Measurements from ENCODE around the gene MYOZ2.

MYOZ2 gene

GRCh38 chr4:119205690-119206089 lies 70.1 kb downstream of the MYOZ2 start:
- no peak for DNase-seq

DNA sequence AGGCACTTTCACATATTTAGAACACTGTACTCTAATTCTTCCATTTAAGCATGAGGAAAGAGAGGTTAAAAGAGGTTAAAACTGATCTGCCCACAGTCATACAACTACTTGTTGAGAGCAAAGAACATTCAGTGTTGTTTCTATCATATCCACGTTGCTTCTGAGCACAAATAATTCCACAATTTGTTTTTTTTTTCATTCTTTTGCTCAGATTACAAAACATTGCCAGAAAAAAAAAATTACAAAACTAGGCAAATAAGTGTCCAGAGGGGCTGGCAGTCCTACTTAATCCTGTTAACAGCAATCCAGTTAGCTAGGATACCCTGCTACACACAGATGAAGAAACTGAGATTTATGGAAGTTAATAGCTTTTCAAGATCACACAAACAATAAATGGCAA lies 70.5 kb downstream of the MYOZ2 start:
- no peak for DNase-seq

GRCh38 chr4:119207051-119207450 lies 71.4 kb downstream of the MYOZ2 start:
- DNase-seq = no peak

GRCh38 chr4:119209077-119209476 lies 73.4 kb downstream of the MYOZ2 start:
- DNase-seq = no peak

DNA sequence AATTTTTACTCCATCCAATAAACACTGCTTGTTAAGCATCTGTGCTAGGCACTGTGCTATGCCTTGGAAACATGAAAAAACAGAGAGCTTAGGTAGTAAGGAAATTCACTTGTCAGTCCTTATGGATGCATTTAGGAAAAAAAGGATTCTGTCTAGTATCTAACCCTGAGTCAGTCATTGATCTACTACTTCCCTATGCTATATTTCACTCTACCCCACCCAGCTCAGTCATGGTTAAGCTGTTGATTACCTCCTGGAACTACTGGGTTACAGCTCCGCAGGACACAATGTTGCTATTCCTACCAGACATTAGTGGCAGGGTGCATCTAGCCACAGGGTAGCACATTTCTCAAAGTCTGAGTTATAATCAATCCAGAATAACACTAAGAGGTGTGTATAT lies 74.0 kb downstream of the MYOZ2 start:
- no peak for DNase-seq

GRCh38 chr4:119210775-119211174 lies 75.1 kb downstream of the MYOZ2 start:
- DNase-seq = no peak

DNA sequence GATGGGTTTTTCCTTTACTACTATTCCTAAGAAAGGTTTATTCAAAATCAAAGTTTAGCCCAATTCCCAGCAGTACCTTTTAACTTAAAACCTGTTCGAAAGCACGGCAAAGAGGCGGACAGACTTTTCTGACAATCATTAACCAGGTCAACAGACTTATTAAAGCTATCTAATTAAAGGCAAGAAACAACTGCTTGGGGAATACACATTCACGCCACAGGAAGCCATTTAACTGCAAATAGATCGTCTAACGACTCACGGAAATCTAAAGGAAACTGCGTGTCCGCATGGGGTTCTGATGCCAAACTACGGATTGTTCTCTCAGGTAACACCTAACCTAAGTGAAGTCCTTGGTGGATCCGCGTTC lies 76.2 kb downstream of the MYOZ2 start:
- DNase-seq = no peak

GRCh38 chr4:119212234-119212963 lies 76.8 kb downstream of the MYOZ2 start, which contains the start of gene USP53:
USP53 (plus strand) TSS chr4:119212713; CDS start chr4:119239760, 27,047 bp downstream.
- DNase-seq = peak; percentile 96

DNA sequence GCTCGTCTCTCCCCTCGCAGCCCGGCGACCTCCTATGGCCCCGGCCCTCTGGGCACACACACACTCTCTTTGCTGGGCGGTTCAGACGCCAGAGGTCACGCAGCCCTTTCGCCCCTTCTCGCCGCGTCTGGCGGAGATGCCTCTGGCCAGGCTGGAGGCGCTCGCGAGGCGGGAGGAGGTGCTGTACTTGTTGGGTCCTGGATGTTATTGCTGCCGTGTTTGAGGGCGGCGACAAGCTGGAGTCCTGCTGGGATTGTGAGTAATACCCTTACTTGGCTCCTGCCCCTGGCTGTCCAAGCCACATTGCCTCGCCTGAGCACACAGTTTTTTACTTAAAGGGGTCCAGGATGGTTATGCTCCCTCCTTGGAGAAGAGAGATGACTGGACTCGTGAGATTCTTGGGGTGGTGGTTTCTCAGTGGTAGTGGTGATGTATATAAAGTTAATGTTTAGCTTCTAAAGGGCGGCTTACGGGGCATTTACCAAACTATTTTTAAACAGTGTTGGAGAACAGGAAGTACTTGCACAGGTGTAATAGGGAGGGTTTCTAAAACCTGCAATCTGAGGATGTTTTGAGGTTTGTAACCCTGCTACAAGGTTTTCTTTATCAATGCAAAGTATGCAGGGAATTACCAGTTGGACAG lies 77.5 kb downstream of the MYOZ2 start:
- DNase-seq = peak; percentile 14

DNA sequence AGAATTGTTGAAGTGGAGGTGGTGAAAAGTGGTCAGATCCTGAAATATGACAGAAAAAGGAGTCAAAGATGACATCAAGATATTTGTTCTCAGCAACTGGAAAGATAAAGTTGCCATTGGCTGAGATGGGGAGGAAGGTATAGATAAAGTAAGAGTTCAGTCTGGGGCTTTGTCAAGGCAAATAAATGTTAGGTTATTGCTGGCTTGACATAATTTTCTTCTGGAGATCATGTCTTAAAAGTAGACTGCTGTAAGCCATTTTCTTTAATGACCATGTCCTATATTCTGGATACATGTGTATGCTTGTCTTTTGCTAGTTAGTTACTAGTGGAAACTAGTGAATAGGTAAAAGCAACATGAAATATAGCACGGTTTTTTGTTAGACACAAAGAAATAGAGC lies 82.5 kb downstream of the MYOZ2 start:
- DNase-seq = no peak

- DNase-seq = no peak
Measured at GRCh38 chr4:119221412-119221811, 85.8 kb downstream of the MYOZ2 start.

GRCh38 chr4:119227690-119228089 lies 92.1 kb downstream of the MYOZ2 start:
- no peak for DNase-seq

DNA sequence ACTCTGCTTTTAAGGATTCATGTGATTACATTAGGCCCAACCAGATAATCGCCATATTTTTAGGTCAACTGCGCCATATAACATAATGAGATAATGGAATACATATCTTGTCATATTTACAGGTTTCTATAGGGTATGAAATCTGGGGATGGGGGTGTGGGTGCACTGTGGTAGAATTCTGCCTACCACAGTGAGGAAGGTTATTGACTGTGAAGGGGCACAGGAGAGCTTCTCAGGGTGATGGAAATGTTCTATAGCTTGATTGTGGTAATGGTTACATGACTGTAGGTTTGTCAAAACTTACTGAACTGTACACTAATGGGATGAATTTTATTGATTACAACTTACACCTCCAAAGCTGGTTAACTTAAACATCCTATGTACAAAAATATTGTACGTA lies 92.8 kb downstream of the MYOZ2 start:
- DNase-seq = no peak

DNA sequence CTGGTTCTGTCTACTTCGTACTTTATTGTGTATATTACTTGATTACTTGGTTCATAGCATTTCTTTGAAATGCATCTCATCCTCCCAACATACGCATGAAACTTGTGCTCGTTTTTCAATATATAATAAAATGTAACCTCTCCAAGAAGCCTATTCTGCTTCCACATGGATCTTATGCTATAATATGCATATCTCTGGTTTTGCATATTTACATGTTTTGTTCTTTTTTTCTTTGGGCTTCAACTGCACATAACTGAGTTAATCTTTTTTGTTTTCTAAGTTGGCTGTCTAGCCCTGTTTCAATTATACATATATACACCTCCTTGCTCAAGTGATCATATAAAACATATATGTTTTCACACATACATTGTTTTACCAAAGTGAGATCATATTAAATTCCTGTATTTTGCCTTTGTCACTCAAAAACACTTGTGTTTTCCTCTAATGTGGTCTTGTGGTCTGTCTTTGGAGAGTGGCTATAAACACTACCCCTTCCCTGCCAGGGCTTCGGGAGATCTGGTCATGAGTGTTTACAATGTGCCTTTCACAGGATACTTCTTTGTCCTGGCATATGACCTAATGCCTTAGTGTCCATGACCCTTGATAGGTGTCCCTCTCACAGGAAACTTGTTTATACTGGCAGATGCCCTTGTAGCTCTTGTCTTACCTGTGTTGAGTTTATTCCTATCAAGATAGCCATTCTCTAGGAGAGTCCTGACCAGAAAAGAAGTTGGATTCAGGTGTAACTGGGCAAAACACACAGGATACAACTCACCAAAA lies 94.5 kb downstream of the MYOZ2 start:
- no peak for DNase-seq

DNA sequence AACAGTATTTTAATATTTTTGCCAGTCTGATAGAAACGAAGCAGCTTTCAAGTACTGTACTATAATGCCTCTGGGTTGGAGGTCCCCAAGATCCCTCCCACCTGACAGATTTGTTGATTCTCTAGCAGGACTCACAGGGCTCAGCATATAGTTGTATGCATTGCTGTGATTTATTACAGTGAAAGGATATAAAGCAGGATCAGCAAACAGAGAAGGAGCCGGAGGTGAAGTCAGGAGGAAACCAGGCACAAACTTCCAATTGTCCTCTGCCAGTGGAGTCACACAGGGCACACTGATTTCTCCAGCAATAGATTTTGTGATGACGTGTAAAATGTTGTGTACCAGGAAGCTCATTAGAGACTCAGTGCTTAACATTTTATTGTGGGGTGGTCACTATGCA lies 95.9 kb downstream of the MYOZ2 start:
- no peak for DNase-seq

DNA sequence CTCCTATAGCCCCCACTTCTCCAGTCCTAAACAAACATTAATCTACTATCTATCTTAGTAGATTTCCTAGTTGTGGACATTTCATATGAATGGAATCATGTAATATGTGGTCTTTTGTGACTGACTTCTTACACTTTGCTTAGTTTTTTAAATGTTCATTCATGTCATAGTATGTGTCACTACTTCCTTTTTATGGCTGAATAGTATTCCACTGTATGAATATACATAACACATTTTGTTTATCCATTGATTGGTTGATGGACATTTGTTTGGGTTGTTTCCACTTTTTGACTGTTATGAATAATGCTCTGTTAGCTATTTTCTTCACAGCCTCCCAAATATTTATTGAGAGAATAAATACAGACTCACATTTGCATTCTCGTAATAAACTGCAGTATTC lies 96.7 kb downstream of the MYOZ2 start:
- DNase-seq = no peak

- DNase-seq = no peak
Measured at GRCh38 chr4:119233191-119233590, 97.6 kb downstream of the MYOZ2 start.

DNA sequence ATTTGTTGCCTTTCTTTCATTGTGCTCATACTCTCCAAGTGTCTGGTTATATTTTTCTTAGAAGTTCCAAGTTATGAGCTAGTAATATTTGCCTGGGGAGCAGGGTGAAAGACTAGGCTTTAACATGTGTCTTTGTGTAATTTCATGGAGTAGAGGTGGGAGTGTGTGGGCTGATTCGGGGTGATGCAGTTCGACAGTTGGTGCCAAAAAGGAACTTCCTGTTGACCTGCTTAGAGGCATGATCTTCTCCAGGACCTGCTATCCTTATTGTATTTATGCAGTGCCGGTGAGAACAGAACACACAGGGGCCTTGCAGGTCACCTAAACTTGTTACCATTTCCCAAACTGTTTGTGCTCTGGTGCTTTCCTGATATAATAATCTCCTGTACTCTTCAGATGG lies 98.1 kb downstream of the MYOZ2 start:
- no peak for DNase-seq

- DNase-seq = no peak
Measured at GRCh38 chr4:119237201-119237600, 101.6 kb downstream of the MYOZ2 start.
